Measurements from ENCODE around the gene GRPEL1. TPM values are rescaled to one million over a fixed set of nuclear protein-coding genes. Genes with fewer than 3 reads are reported as not detected.

Gene GRPEL1
- total RNA-seq, 4 donors from 2014 or later = 17.0 to 34.2 (median 27.5) TPM

DNA sequence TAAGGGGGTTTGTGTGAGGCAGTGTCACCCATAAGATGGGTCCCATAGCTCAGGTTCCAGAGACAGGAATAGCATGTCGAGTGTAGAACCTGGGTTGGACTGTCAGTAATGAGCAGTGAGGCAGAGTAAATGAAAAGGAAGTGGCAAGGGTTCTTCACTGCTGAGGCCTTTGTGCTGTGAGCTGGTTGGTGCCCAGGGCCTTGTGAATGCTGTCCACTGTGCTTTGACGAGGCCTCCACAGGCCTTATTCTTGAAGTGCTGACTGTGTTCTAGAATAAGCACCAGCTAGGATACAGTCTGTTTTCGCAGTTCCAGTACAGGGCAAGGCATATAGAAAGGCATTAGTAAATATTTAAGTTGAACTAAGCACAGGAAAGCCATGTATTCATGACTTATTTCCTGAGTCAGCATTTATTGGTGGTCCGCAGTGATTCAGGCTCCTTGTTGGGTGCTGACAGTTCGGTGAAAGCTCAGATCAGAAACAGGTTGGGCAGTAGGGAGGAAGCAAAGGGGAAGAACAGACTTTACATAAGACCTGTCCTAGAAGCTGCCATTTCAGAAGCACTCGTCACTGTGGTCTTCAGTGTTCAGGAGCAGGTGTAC, 50.3 kb downstream of the GRPEL1 start:
- no peak overlapping the region for H3K27ac ChIP-seq (replicated peaks in 1 of 4)
- TF ChIP-seq CTCF (IDR thresholded peaks at IDR 0.05) (no peak), POLR2A (IDR thresholded peaks at IDR 0.05; ENCODE audit: low read depth) (no peak), EP300 (IDR thresholded peaks at IDR 0.05) (no peak), POLR2AphosphoS5 (IDR thresholded peaks at IDR 0.05) (no peak)
- intact Hi-C loops (cut with DNase I) = no loop called here
- no peak overlapping the region for H3K4me3 ChIP-seq
- 95% methylated on average over 6 of the region's 6 CpGs for WGBS
- H3K4me1 ChIP-seq = no peaks in the 10 kb centered on the region
- H3K27me3 ChIP-seq = no peaks in the 10 kb centered on the region
- H3K9me3 ChIP-seq = no peaks in the 10 kb centered on the region
- peaks cover 30 to 94% (median 78%) of the 10 kb centered on the region in 4 donors for H3K36me3 ChIP-seq
- no peak for DNase-seq (ENCODE audit: extremely low spot score)

DNA sequence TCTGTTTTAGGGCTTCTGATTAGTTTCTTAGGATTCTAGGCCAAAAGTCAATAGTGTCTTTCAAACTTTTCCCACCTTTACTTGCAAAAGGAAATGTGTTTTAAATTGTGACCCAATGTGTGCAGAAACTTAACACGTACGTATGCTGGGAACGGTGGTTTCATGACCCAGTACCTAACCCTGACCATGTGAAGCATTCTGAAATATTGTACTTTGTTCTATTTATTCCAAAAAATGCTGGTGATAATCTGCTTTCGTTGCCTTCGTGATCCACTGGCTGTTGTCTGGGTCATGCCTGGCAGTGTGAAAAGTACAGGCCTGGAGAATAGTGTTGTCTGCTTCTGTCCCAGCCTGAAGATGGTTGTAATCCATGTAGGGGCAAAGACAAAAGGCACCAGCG, 51.4 kb downstream of the GRPEL1 start:
- H3K27ac ChIP-seq (replicated peaks in 1 of 4) = no peak overlapping the region
- H3K4me1 ChIP-seq = no peaks in the 10 kb centered on the region
- H3K4me3 ChIP-seq = no peak overlapping the region
- H3K36me3 ChIP-seq = peaks cover 38 to 93% (median 77%) of the 10 kb centered on the region in 4 donors
- intact Hi-C loops (cut with DNase I) = no loop called here
- DNase-seq (ENCODE audit: extremely low spot score) = no peak
- no peaks in the 10 kb centered on the region for H3K27me3 ChIP-seq
- TF ChIP-seq EP300 (IDR thresholded peaks at IDR 0.05) (no peak), CTCF (IDR thresholded peaks at IDR 0.05) (no peak), POLR2AphosphoS5 (IDR thresholded peaks at IDR 0.05) (no peak), POLR2A (IDR thresholded peaks at IDR 0.05; ENCODE audit: low read depth) (no peak)
- WGBS = 97% methylated on average over 6 of the region's 6 CpGs
- H3K9me3 ChIP-seq = no peaks in the 10 kb centered on the region

- WGBS = 79% methylated on average over 11 of the region's 11 CpGs
- Histone ChIP-seq H3K36me3 (peaks cover 42 to 93% (median 78%) of the 10 kb centered on the region in 4 donors), H3K4me1 (no peaks in the 10 kb centered on the region), H3K9me3 (no peaks in the 10 kb centered on the region), H3K27me3 (no peaks in the 10 kb centered on the region), H3K27ac (replicated peaks in 1 of 4) (no peak overlapping the region), H3K4me3 (no peak overlapping the region)
- DNase-seq (ENCODE audit: extremely low spot score) = no peak
- intact Hi-C loops (cut with DNase I) = no loop called here
- TF ChIP-seq EP300 (IDR thresholded peaks at IDR 0.05) (no peak), POLR2A (IDR thresholded peaks at IDR 0.05; ENCODE audit: low read depth) (no peak), POLR2AphosphoS5 (IDR thresholded peaks at IDR 0.05) (no peak), CTCF (IDR thresholded peaks at IDR 0.05) (no peak)
Measured at GRCh38 chr4:7016086-7016485, 51.8 kb downstream of the GRPEL1 start.

DNA sequence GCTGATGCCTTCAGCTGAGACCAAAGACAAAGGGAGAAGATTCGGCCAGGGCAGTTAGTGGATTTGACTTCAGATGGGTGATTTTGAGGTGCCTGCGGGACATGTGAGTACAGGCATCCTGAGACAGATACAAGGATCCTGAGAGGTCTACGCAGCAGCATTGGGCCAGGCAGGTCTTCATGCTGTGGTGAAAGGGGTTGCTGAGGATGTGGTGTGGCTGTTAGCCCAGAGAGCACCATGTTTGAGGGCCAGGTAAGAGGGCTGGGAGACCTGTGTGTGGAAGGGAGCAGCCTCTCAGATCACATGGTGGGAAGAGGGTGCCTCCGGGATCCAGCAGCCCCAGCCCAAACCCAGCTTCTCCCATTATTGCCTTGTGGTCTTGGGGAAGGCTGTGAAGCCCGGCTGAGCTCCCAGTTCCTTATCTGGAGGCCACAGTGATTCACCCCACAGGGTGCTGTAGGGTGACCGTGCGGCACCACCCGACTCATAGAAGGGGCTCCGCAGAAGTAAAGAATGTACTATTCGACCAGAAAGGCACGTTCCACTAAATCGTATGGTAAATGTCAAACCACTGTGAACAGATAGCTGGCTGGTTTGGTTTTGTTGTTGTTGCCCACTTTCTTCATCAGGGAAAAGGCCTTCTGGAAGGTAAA, 52.4 kb downstream of the GRPEL1 start:
- DNase-seq (ENCODE audit: extremely low spot score) = no peak
- WGBS = 84% methylated on average over 12 of the region's 12 CpGs
- intact Hi-C loops (cut with DNase I) = no loop called here

More for the DNA sequence above, 52.4 kb downstream of the GRPEL1 start:
- no peaks in the 10 kb centered on the region for H3K9me3 ChIP-seq
- TF ChIP-seq POLR2A (IDR thresholded peaks at IDR 0.05; ENCODE audit: low read depth) (no peak), POLR2AphosphoS5 (IDR thresholded peaks at IDR 0.05) (no peak), CTCF (IDR thresholded peaks at IDR 0.05) (no peak), EP300 (IDR thresholded peaks at IDR 0.05) (no peak)
- H3K27ac ChIP-seq (replicated peaks in 1 of 4) = no peak overlapping the region
- H3K36me3 ChIP-seq = peaks cover 48 to 93% (median 78%) of the 10 kb centered on the region in 4 donors
- H3K27me3 ChIP-seq = no peaks in the 10 kb centered on the region
- H3K4me3 ChIP-seq = no peak overlapping the region
- no peaks in the 10 kb centered on the region for H3K4me1 ChIP-seq
